ENCODE measurements around the gene PRORP. TPM values are rescaled to one million over a fixed set of nuclear protein-coding genes. Genes with fewer than 3 reads are reported as not detected.

The PRORP gene
- total RNA-seq, 4 donors from 2014 or later = 15.6 to 27.4 (median 22.1) TPM

DNA sequence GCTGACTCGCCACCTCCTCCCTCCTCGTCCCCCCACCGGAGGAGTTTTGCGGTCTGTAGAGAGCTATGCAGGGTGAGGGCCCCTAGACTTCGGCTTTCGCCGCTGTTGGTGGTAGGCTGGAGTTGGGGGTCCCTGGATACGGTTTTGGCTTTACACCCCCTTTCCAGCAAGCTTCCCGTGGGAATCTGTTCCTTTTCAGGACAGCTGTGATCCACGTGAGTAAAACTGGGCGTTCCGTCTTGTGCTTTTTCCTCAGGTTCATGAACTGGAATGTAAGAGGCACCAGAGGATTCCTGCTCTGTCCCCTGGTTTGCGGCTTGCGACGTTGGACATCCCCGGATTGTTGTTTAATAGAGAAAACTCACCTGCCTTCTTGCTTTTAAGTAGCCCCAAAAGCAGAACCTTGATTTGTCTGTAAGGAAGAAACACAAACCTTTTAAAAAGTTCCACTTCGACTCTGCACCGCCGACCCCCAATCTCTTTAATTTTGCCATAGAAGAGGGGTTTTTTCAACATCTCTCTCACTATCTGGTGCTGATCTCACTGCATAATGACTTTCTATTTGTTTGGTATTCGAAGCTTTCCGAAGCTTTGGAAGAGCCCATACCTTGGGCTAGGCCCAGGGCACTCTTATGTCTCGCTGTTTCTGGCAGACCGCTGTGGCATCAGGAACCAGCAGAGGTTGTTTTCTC lies 490 bp downstream of the PRORP start:
- no peak for TF ChIP-seq CTCF (IDR thresholded peaks at IDR 0.05; ENCODE audit: low read depth)

- TF ChIP-seq CTCF (IDR thresholded peaks at IDR 0.05; ENCODE audit: low read depth) = no peak
Observed at GRCh38 chr14:35123388-35123703, 994 bp downstream of the PRORP start.

DNA sequence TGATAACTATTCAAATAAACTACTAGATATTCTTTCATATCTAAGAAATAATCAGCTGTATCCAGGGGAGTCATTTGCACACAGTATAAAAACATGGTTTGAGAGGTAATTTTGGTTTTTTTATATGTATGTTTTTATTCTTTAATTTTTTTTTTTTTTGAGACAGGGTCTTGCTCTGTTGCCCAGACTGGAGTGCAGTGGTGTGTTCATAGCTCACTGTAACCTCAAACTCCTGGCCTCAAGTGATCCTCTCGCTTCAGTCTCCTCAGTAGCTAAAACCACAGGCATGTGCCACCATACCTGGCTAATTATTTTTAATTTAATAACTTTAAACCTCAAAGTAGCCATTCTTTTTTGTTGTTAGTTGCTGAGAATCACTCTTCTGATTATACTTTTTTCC lies 1.8 kb downstream of the PRORP start:
- no peak for TF ChIP-seq CTCF (IDR thresholded peaks at IDR 0.05; ENCODE audit: low read depth)

GRCh38 chr14:35133542-35134328 lies 11.4 kb downstream of the PRORP start:
- TF ChIP-seq CTCF (IDR thresholded peaks at IDR 0.05; ENCODE audit: low read depth) = no peak

GRCh38 chr14:35134329-35135123 lies 12.2 kb downstream of the PRORP start:
- no peak for TF ChIP-seq CTCF (IDR thresholded peaks at IDR 0.05; ENCODE audit: low read depth)

DNA sequence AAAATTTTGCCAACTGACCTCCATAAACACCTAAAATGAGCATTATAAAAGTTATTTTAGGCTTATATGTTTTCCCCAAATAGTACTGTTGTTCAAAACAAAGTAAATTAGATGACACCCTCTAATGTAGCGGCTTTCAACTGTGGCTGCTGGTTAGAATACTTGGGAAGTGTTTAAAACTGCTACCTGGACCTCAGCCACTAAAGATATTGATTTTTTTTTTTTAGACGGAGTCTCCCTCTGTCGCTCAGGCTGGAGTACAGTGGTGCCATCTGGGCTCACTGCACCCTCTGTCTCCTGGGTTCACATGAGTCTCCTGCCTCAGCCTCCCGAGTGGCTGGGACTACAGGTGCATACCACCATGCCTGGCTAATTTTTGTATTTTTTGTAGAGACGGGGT lies 16.2 kb downstream of the PRORP start:
- no peak for TF ChIP-seq CTCF (IDR thresholded peaks at IDR 0.05; ENCODE audit: low read depth)

All from subcutaneous adipose tissue (tissue), 4 donors.